GM23248 (cell line): ENCODE measurements around the gene COL18A1. TPM values are rescaled to one million over a fixed set of nuclear protein-coding genes. Genes with fewer than 3 reads are reported as not detected.

Experiments used
- DNase-seq: peaks from one replicate; pipeline ENCODE4 v3.0.0-alpha.2; 2015
- H2AFZ ChIP-seq: fragments of 200-600 bp; sonication (generic); 2 replicates; pipeline ENCODE4 v1.6.1; 2016; ENCODE audit warnings: antibody characterized with exemption
- H3F3A ChIP-seq: fragments of 200-600 bp; sonication (generic); 2 replicates; pipeline ENCODE4 v1.6.1; 2016; ENCODE audit warnings: mild to moderate bottlenecking, antibody characterized with exemption, mixed run types; ENCODE audit not compliant: insufficient read depth
- H3K27ac ChIP-seq: fragments of 200-600 bp; sonication (generic); 2 replicates; pipeline ENCODE4 v1.5.1; 2016; ENCODE audit warnings: mild to moderate bottlenecking
- H3K27me3 ChIP-seq: fragments of 200-600 bp; sonication (generic); replicated peaks from 2 replicates; pipeline ENCODE4 v1.6.1; 2016; ENCODE audit warnings: mild to moderate bottlenecking; ENCODE audit not compliant: insufficient read depth
- H3K36me3 ChIP-seq: fragments of 200-600 bp; sonication (generic); 2 replicates; pipeline ENCODE4 v1.6.1; 2016; ENCODE audit warnings: low read depth, mild to moderate bottlenecking
- H3K4me1 ChIP-seq: fragments of 200-600 bp; sonication (generic); 2 replicates; pipeline ENCODE4 v1.6.1; 2016; ENCODE audit warnings: mild to moderate bottlenecking; ENCODE audit not compliant: insufficient read depth
- H3K4me2 ChIP-seq: fragments of 200-600 bp; sonication (generic); one replicate; pipeline ENCODE4 v1.6.1; 2016; ENCODE audit warnings: mild to moderate bottlenecking; ENCODE audit not compliant: unreplicated experiment
- H3K4me3 ChIP-seq: fragments of 200-600 bp; sonication (generic); 2 replicates; pipeline ENCODE4 v1.5.1; 2016; ENCODE audit warnings: mild to moderate bottlenecking
- H3K79me2 ChIP-seq: fragments of 200-600 bp; sonication (generic); 2 replicates; pipeline ENCODE4 v1.6.1; 2016; ENCODE audit warnings: mild to moderate bottlenecking; ENCODE audit not compliant: insufficient read depth
- H3K9ac ChIP-seq: fragments of 200-600 bp; sonication (generic); 2 replicates; pipeline ENCODE4 v1.6.1; 2016; ENCODE audit warnings: mild to moderate bottlenecking
- H3K9me2 ChIP-seq: fragments of 200-600 bp; sonication (generic); 2 replicates; pipeline ENCODE4 v1.6.1; 2016; ENCODE audit warnings: mixed run types, mild to moderate bottlenecking, moderate library complexity; ENCODE audit not compliant: insufficient read depth
- H3K9me3 ChIP-seq: fragments of 200-600 bp; sonication (generic); one replicate; pipeline ENCODE4 v1.6.1; 2017; ENCODE audit warnings: low read depth
- H4K20me1 ChIP-seq: fragments of 200-600 bp; sonication (generic); 2 replicates; pipeline ENCODE4 v1.6.0; 2016; ENCODE audit not compliant: insufficient read depth
- EZH2 ChIP-seq: fragments of 200-600 bp; sonication (generic); IDR thresholded peaks from 2 replicates; pipeline ENCODE4 v1.6.1; 2018; ENCODE audit warnings: antibody characterized with exemption, mild to moderate bottlenecking; ENCODE audit not compliant: insufficient read depth, poor library complexity, severe bottlenecking
- EZH2phosphoT487 ChIP-seq: fragments of 200-600 bp; sonication (generic); IDR thresholded peaks from 2 replicates; pipeline ENCODE4 v1.6.1; 2018; ENCODE audit warnings: antibody characterized with exemption, moderate library complexity, mild to moderate bottlenecking, low read depth; ENCODE audit not compliant: insufficient read depth
- WGBS, 2 experiments: methylation state at CpG; one replicate each; pipeline ENCODE4 v1.1.6; 2015 to 2017; ENCODE audit warnings: low lambda C conversion rate in 2 of 2, low coverage in 1 of 2; ENCODE audit errors: missing lambda C conversion rate in 2 of 2; 5-methylcytosine and 5-hydroxymethylcytosine counted together
- in situ Hi-C: fragments of 300-500 bp; cut with MboI; formaldehyde crosslinking; loops from 2 replicates; pipeline ENCODE4 v1.15.0; 2020
- polyA plus RNA-seq: library from polyadenylated mRNA; unstranded; fragments of >200 nt; fragmentation: Nextera tagmentation; extraction: Ambion mirVana; gene quantifications from 2 replicates; pipeline ENCODE4 v1.2.1, GENCODE V29; 2016
- total RNA-seq: library from RNA; depleted of rRNA; stranded (reverse); fragments of >200 nt; shearing (Covaris generic); gene quantifications from 2 replicates; pipeline ENCODE4 v1.2.3, GENCODE V29; 2014

COL18A1 gene
- total and polyA plus RNA-seq, 2 experiments from 2014 or later = 1.7 to 30.5 TPM

DNA sequence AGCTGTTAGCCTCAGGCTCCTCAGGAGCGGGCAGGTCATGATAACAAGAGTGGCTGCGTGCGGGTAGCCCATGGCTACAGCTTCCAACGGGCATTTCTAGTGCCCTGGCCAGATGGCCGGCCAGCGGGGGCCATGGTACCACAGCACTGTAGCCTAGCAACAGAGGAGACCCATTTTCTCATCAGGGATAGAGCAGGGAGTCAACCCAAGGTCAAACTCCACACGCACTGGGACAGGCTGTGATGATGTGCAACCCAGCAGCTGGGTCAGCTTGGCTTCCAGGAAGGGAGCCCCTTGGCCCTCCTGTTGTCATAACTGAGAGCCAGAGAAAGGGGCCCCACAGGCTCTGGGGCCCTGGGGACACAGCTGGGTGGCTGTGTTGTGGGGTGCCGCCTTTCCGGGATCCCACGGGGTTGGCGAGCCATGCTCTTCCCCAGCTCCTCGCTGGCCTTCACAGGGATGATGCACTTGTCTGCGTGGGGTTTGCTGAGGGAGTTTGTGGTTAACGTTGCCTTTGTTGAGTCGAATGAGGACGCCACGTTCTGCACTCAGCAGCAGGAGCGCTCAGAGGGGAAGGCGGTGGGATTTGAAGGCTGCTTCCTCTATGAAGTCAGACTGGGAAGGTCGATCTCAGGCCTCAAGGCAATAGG is 46.3 kb downstream of the COL18A1 start:
- H2AFZ ChIP-seq = no peak overlapping the region

DNA sequence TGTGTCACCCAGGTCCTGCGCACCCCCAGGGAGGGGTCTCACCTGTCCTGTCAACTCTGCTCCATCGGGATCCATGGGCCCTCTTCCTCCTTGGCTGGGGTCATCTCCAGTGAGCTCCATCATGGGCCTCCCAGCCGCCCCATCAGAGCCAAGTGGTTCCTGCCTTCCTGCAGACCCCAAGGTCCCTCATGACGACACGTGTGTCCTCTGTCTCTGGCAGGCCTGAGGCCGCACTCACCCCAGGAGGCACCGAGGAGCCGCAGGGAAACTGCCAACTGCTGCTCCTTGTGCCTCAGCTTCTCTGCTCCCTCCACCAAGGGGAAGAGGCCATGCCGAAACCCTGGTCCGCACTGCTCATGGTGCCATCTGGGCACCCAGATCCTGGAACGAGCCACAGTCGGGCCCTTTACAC is 46.8 kb downstream of the COL18A1 start:
- WGBS, 2 experiments = 91 to 92% methylated on average over 12 of the region's 12 CpGs
- H3K9me3 ChIP-seq = no peaks in the 10 kb centered on the region

More for the DNA sequence above, 46.3 kb downstream of the COL18A1 start:
- no peaks in the 10 kb centered on the region for H4K20me1 ChIP-seq
- no peaks in the 10 kb centered on the region for H3K9me3 ChIP-seq
- in situ Hi-C loops = loop anchor here (10.0 kb wide), 1 partner anchor 306 kb away; no protein-coding TSS in a partner anchor
- H3F3A ChIP-seq = peaks cover 14% of the 10 kb centered on the region
- 84 to 89% methylated on average over 20 of the region's 20 CpGs for WGBS, 2 experiments
- DNase-seq = no peak
- no peaks in the 10 kb centered on the region for H3K79me2 ChIP-seq
- TF ChIP-seq EZH2 = no peak
- no peak for TF ChIP-seq EZH2phosphoT487
- no peak overlapping the region for H3K27ac ChIP-seq
- H3K9me2 ChIP-seq = no peaks in the 10 kb centered on the region
- no peaks in the 10 kb centered on the region for H3K36me3 ChIP-seq
- H3K9ac ChIP-seq = no peak overlapping the region
- H3K4me1 ChIP-seq = peaks cover 17% of the 10 kb centered on the region
- no peak overlapping the region for H3K4me3 ChIP-seq
- no peaks in the 10 kb centered on the region for H3K27me3 ChIP-seq
- H3K4me2 ChIP-seq = no peak overlapping the region

DNA sequence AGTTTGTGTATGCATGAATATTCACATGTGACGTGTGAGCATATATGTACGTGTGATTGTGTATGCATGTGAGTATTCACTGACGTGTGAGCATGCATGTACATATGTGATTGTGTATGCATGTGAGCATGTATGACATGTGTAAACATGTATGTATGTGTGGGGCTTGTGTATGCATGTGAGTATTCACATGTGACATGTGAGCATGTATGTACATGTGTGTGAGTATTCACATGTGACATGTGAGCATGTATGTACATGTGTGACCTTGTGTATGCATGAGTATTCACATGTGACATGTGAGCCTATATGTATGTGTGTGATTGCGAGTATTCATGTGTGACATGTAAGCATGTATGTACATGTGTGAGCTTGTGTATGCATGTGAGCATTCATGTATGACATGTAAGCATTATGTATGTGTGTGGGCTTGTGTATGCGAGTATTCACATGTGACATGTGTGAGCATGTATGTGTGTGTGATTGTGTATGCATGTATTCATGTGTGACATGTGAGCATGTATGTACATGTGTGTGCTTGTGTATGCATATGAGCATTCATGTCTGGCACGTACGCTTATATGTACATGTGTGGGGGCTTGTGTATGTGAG is 47.8 kb downstream of the COL18A1 start:
- Histone ChIP-seq H3F3A (peaks cover 14% of the 10 kb centered on the region), H3K9me2 (no peaks in the 10 kb centered on the region), H3K79me2 (no peaks in the 10 kb centered on the region), H4K20me1 (no peaks in the 10 kb centered on the region), H3K27me3 (no peaks in the 10 kb centered on the region), H3K36me3 (no peaks in the 10 kb centered on the region), H3K4me1 (peaks cover 17% of the 10 kb centered on the region), H3K4me3 (no peak overlapping the region), H3K4me2 (no peak overlapping the region), H3K9ac (no peak overlapping the region), H2AFZ (no peak overlapping the region), H3K27ac (no peak overlapping the region), H3K9me3 (no peaks in the 10 kb centered on the region)
- TF ChIP-seq EZH2 (no peak), EZH2phosphoT487 (no peak)
- 85 to 87% methylated on average over 7 of the region's 7 CpGs for WGBS, 2 experiments
- in situ Hi-C loops = loop anchor here (10.0 kb wide), 1 partner anchor 308 kb away; no protein-coding TSS in a partner anchor
- DNase-seq = no peak

More for the DNA sequence above, 46.8 kb downstream of the COL18A1 start:
- in situ Hi-C loops = loop anchor here (10.0 kb wide), 1 partner anchor 307 kb away; no protein-coding TSS in a partner anchor
- H3K9ac ChIP-seq = no peak overlapping the region
- TF ChIP-seq EZH2 = no peak
- no peak for TF ChIP-seq EZH2phosphoT487
- H3K27ac ChIP-seq = no peak overlapping the region
- H3K4me1 ChIP-seq = peaks cover 17% of the 10 kb centered on the region
- H3K9me2 ChIP-seq = no peaks in the 10 kb centered on the region
- H3F3A ChIP-seq = peaks cover 14% of the 10 kb centered on the region
- DNase-seq = no peak
- H3K4me3 ChIP-seq = no peak overlapping the region
- no peak overlapping the region for H3K4me2 ChIP-seq
- no peaks in the 10 kb centered on the region for H4K20me1 ChIP-seq
- H2AFZ ChIP-seq = no peak overlapping the region
- H3K27me3 ChIP-seq = no peaks in the 10 kb centered on the region
- H3K36me3 ChIP-seq = no peaks in the 10 kb centered on the region
- no peaks in the 10 kb centered on the region for H3K79me2 ChIP-seq

DNA sequence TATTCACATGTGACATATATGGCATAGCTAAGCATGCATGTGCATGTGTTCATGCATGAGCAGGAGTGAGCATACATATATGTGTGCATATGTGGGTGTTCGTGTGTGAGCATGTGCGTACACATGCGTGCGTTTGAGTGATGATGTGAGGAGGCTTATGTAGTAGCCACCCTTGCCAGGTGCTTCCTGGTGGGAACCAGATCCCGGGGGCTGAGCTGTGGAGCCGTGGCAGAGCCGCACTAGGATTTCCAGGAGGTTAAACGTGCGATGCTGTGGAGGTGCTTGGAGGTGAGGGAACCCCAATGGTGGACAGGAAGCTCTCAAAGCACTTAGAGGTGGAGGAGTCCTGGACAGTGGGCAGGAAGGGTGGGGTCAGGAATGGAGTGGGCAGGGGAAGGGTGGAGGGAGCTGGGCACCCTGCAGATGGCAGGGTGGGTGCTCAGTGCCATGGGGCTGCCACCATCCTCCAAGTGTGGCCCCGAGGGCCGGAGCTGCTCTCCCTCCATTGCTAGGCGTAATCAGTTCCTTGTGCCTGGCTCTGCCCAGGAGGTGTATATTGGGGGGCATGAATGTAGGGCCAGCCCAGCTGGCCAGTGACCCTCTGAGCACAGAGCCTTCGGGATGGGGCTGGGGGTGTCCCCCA is 48.5 kb downstream of the COL18A1 start:
- no peak overlapping the region for H3K4me2 ChIP-seq

More for the DNA sequence above, 48.5 kb downstream of the COL18A1 start:
- peaks cover 14% of the 10 kb centered on the region for H3F3A ChIP-seq
- peaks cover 15% of the 10 kb centered on the region for H3K4me1 ChIP-seq
- H3K9me2 ChIP-seq = no peaks in the 10 kb centered on the region
- 78 to 81% methylated on average over 13 of the region's 13 CpGs for whole genome bisulfite sequencing, 2 experiments
- no peaks in the 10 kb centered on the region for H4K20me1 ChIP-seq
- TF ChIP-seq EZH2phosphoT487 (no peak), EZH2 (no peak)
- in situ Hi-C loops = loop anchor here (10.0 kb wide), 1 partner anchor 309 kb away; no protein-coding TSS in a partner anchor
- H3K4me3 ChIP-seq = no peak overlapping the region
- no peak overlapping the region for H2AFZ ChIP-seq
- no peak for DNase-seq
- no peaks in the 10 kb centered on the region for H3K27me3 ChIP-seq
- H3K79me2 ChIP-seq = no peaks in the 10 kb centered on the region
- no peak overlapping the region for H3K9ac ChIP-seq
- H3K27ac ChIP-seq = no peak overlapping the region
- H3K36me3 ChIP-seq = no peaks in the 10 kb centered on the region
- H3K9me3 ChIP-seq = no peaks in the 10 kb centered on the region
